Esophagus squamous epithelium (tissue), 5 donors: ENCODE data around the gene DCUN1D4. TPM values are rescaled to one million over a fixed set of nuclear protein-coding genes. Genes with fewer than 3 reads are reported as not detected.

ENCODE experiments used
- DNase-seq: peaks from one replicate; lab custom pipeline; 2025; lab: John Stamatoyannopoulos, UW
- H3K27ac ChIP-seq, 4 donors: fragments of 200-600 bp; sonication (generic); one replicate each; pipeline ENCODE4 v1.5.1; 2016 to 2019; ENCODE audit warnings: mild to moderate bottlenecking in 1 of 4
- H3K27me3 ChIP-seq, 4 donors: fragments of 200-600 bp; sonication (generic); 1 replicate in 3 of 4; 2 replicates in 1 of 4; pipeline versions ENCODE4 v1.5.1 to v1.6.0; 2017 to 2021; ENCODE audit warnings: antibody characterized with exemption in 1 of 4
- H3K36me3 ChIP-seq, 3 donors: fragments of 200-600 bp; sonication (generic); one replicate each; pipeline ENCODE4 v1.5.1; 2016 to 2019
- H3K4me1 ChIP-seq, 3 donors: fragments of 200-600 bp; sonication (generic); one replicate each; pipeline ENCODE4 v1.5.1; 2017 to 2019
- H3K4me3 ChIP-seq, 4 donors: fragments of 200-600 bp; sonication (generic); 1 replicate in 3 of 4; 2 replicates in 1 of 4; pipeline ENCODE4 v1.5.1; 2016 to 2019; ENCODE audit warnings: mild to moderate bottlenecking in 2 of 4, moderate library complexity in 1 of 4
- H3K9me3 ChIP-seq, 3 donors: fragments of 200-600 bp; sonication (generic); one replicate each; pipeline ENCODE4 v1.5.1; 2016 to 2019
- CTCF ChIP-seq, 6 experiments: fragments of 450-650 bp in 4 of 6; fragments of 200-600 bp in 2 of 6; sonication (generic) in 2 of 6; IDR thresholded peaks; one replicate each; pipeline ENCODE4 v1.5.1; 2016 to 2019; ENCODE audit warnings: antibody characterized with exemption in 6 of 6, mild to moderate bottlenecking in 4 of 6, moderate library complexity in 4 of 6
- POLR2A ChIP-seq, 4 donors: fragments of 450-650 bp; IDR thresholded peaks; one replicate each; pipeline ENCODE4 v1.6.1; 2017; ENCODE audit warnings: antibody characterized with exemption in 4 of 4, mild to moderate bottlenecking in 4 of 4, moderate library complexity in 3 of 4
- WGBS, 2 donors: methylation state at CpG; one replicate each; pipeline ENCODE4 v1.1.5; 2018; 5-methylcytosine and 5-hydroxymethylcytosine counted together
- intact Hi-C: fragments of 100-400 bp; cut with DNase I; formaldehyde crosslinking; loops from one replicate; pipeline ENCODE4 v1.15.0; 2022
- total RNA-seq, 4 donors: library from RNA; depleted of rRNA; stranded (reverse); fragments of >200 nt; gene quantifications; one replicate each; pipeline ENCODE4 v1.1.0, GENCODE V29; 2016
- donor health status: DM: yes; HTN: yes; CAD: no.

The DCUN1D4 gene
- total RNA-seq, 4 donors from 2014 or later: 13.0 to 33.0 (median 16.7) TPM

DNA sequence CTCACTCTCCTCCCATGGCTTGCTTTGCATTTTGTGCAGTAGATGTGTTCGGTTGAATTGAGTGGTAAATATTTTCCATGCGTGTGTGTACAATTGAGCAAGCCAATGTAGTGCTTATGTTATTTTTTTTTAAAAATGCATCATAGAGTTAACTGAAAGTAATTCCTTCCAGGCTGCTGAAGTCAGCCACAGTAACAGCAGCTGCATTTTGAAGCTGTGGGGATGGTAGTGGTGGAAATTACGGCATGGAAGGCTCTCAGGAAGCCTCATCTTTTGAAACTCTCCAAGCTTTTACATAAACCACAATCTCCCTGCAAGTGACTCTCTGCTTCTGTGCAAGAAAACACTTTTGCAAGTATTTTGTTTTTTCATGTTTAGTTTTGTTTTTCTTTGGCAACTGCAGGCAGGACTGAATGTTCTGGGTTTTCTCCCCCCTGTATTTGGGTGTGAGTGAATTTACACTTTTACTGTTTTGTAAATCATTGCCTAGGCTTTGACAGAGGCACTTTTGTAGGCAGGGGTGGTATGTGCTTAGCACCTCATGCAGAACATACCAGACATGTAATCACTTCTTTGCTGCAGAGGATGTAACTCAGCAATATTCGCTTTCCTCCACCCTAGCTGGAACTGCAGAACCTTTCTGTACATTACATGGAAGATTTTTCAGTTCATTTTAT is 121.0 kb downstream of the DCUN1D4 start:
- no peak for DNase-seq
- WGBS, 2 donors: 57 to 67% methylated on average over 3 to 4 of the region's 4 CpGs

DNA sequence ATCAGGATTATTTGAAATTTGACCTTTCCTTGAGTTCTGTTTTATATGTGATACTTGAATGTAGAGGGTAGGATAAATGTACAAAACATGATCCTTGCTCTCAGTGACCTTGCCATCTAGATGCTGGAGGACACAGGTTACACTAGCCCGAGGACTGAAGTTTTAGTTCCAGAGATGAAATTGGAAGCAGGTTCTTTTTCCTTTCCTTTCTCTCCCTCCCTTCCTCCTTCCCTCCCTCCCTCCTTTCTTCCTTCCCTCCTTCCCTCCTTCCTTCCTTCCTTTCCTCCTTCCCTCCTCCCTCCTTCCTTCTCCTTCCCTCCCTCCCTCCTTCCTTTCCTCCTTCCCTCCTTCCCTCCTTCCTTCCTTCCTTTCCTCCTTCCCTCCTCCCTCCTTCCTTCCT is 122.9 kb downstream of the DCUN1D4 start:
- 79 to 91% methylated on average over 1 of the region's 1 CpG for WGBS, 2 donors
- Histone ChIP-seq H3K36me3 (no peaks in the 10 kb centered on the region), H3K27me3 (no peaks in the 10 kb centered on the region), H3K9me3 (no peaks in the 10 kb centered on the region), H3K4me1 (no peaks in the 10 kb centered on the region), H3K27ac (no peak overlapping the region), H3K4me3 (no peak overlapping the region)
- intact Hi-C loops: no loop called here
- no peak for TF ChIP-seq CTCF (IDR thresholded peaks at IDR 0.05)
- DNase-seq: no peak

More for the DNA sequence above, 121.0 kb downstream of the DCUN1D4 start:
- Histone ChIP-seq H3K4me3 (no peak overlapping the region), H3K4me1 (no peaks in the 10 kb centered on the region), H3K27me3 (no peaks in the 10 kb centered on the region), H3K9me3 (no peaks in the 10 kb centered on the region), H3K27ac (no peak overlapping the region), H3K36me3 (no peaks in the 10 kb centered on the region)
- intact Hi-C loops: no loop called here
- no peak for TF ChIP-seq CTCF (IDR thresholded peaks at IDR 0.05)
- TF ChIP-seq POLR2A (IDR thresholded peaks at IDR 0.05): no peak

Other genes starting within 250 kb of the DCUN1D4 start
- gene LRRC66, start 177.2 kb downstream of the DCUN1D4 start, total RNA-seq: under 1 TPM in 1 of 4 donors, not detected in 3; 0.19 TPM
- gene SGCB, start 195.1 kb downstream of the DCUN1D4 start, total RNA-seq: 10 to 100 TPM in 2 of 4 donors, 1 to 10 TPM in 2; 3.1 to 20.4 (median 8.4) TPM
- gene SPATA18, start 208.2 kb downstream of the DCUN1D4 start, total RNA-seq: 1 to 10 TPM; 5.4 to 6.9 (median 6.0) TPM